B cell (primary cell): ENCODE results near the gene ITPKC. TPM values are rescaled to one million over a fixed set of nuclear protein-coding genes. Genes with fewer than 3 reads are reported as not detected.
A peak's percentile ranks its signal among the peaks of the same experiment; 100 is the strongest.

Source experiments
- ATAC-seq: fragments of 200-7000 bp; cut with Tn5 transposase; one replicate; pipeline ENCODE4 v1.10.0; 2021; ENCODE audit warnings: low read depth, mild to moderate bottlenecking, moderate number of reproducible peaks, moderate library complexity
- CTCF ChIA-PET: fragments of 350-600 bp; sonication (Branson Sonifier 250); formaldehyde crosslinking; loops from one replicate; lab custom pipeline; 2021; ENCODE audit warnings: antibody characterized with exemption, inconsistent platforms; lab: Charles Lee
- POLR2A ChIA-PET: fragments of 350-600 bp; sonication (Branson Sonifier 250); formaldehyde crosslinking; loops from one replicate; lab custom pipeline; 2021; ENCODE audit warnings: antibody characterized with exemption; lab: Charles Lee
- DNase-seq: peaks from one replicate; pipeline ENCODE4 v3.0.0; 2013
- H2AFZ ChIP-seq: 2 replicates; pipeline ENCODE4 v1.6.1; 2012; ENCODE audit warnings: mild to moderate bottlenecking, low read depth, low read length; ENCODE audit not compliant: insufficient read depth, poor library complexity, severe bottlenecking
- H3K27ac ChIP-seq, 2 donors: 1 replicate in 1 of 2; 2 replicates in 1 of 2; pipeline ENCODE4 v1.5.1; 2012 to 2013; ENCODE audit warnings: low read length in 2 of 2, mild to moderate bottlenecking in 2 of 2, moderate library complexity in 1 of 2
- H3K27me3 ChIP-seq, 4 experiments: fragments of 200-600 bp in 1 of 4; sonication (generic) in 1 of 4; replicated peaks in 1 of 4; 1 replicate in 2 of 4; 2 replicates in 2 of 4; pipeline versions ENCODE4 v1.6.1 to v1.7.0; 2013 to 2016; ENCODE audit warnings: low read length in 3 of 4, mild to moderate bottlenecking in 2 of 4, mixed read lengths in 1 of 4, moderate library complexity in 1 of 4; ENCODE audit not compliant: insufficient read depth in 4 of 4, control insufficient read depth in 3 of 4; ENCODE audit errors: control extremely low read depth in 1 of 4
- H3K36me3 ChIP-seq, 2 experiments: replicated peaks in 1 of 2; 1 replicate in 1 of 2; 2 replicates in 1 of 2; pipeline versions ENCODE4 v1.6.1 to v1.7.1; 2013; ENCODE audit warnings: low read length in 1 of 2; ENCODE audit not compliant: insufficient read depth in 2 of 2, control insufficient read depth in 1 of 2; ENCODE audit errors: control extremely low read depth in 1 of 2, extremely low read depth in 1 of 2
- H3K4me1 ChIP-seq, 2 donors: fragments of 200-600 bp in 1 of 2; sonication (generic) in 1 of 2; 1 replicate in 1 of 2; 2 replicates in 1 of 2; pipeline versions ENCODE4 v1.5.1 to v1.6.1; 2013 to 2017; ENCODE audit warnings: low read length in 2 of 2; ENCODE audit not compliant: control insufficient read depth in 2 of 2, insufficient read depth in 2 of 2
- H3K4me2 ChIP-seq: replicated peaks from 2 replicates; pipeline ENCODE3; 2012; ENCODE audit warnings: mild to moderate bottlenecking, low read depth, low read length; ENCODE audit not compliant: poor library complexity, severe bottlenecking
- H3K4me3 ChIP-seq, 5 experiments: fragments of 200-600 bp in 1 of 5; sonication (generic) in 1 of 5; 1 replicate in 3 of 5; 2 replicates in 2 of 5; pipeline versions ENCODE4 v1.5.1 to v1.7.0; 2011 to 2016; ENCODE audit warnings: low read length in 4 of 5, mild to moderate bottlenecking in 4 of 5, low read depth in 2 of 5, control low read depth in 1 of 5, moderate library complexity in 1 of 5; ENCODE audit not compliant: insufficient read depth in 1 of 5; ENCODE audit errors: control extremely low read depth in 1 of 5, extremely low read depth in 1 of 5
- H3K79me2 ChIP-seq: fragments of 200-600 bp; sonication (generic); one replicate; pipeline ENCODE4 v1.6.0; 2016; ENCODE audit warnings: low read length; ENCODE audit not compliant: control insufficient read depth, insufficient read depth
- H3K9ac ChIP-seq: fragments of 200-600 bp; sonication (generic); 2 replicates; pipeline ENCODE4 v1.6.1; 2017; ENCODE audit warnings: mild to moderate bottlenecking, low read length, moderate library complexity
- H3K9me3 ChIP-seq, 3 donors: one replicate each; pipeline versions ENCODE4 v1.6.1 to v1.7.1; 2013; ENCODE audit warnings: low read length in 2 of 3; ENCODE audit not compliant: control insufficient read depth in 2 of 3, insufficient read depth in 1 of 3; ENCODE audit errors: control extremely low read depth in 1 of 3
- H4K20me1 ChIP-seq: 2 replicates; pipeline ENCODE4 v1.6.0; 2012; ENCODE audit warnings: mild to moderate bottlenecking, low read length; ENCODE audit not compliant: insufficient read depth, control insufficient read depth, poor library complexity, severe bottlenecking
- H3K27ac Mint-ChIP-seq: one replicate; pipeline ENCODE4 v1.8.0; 2021; ENCODE audit warnings: mixed read lengths
- H3K27me3 Mint-ChIP-seq: one replicate; pipeline ENCODE4 v1.8.0; 2021; ENCODE audit warnings: mixed read lengths
- H3K4me1 Mint-ChIP-seq: one replicate; pipeline ENCODE4 v1.8.0; 2021; ENCODE audit warnings: mixed read lengths
- H3K4me3 Mint-ChIP-seq: one replicate; pipeline ENCODE4 v1.8.0; 2021; ENCODE audit warnings: mixed read lengths
- H3K9me3 Mint-ChIP-seq: one replicate; pipeline ENCODE4 v1.8.0; 2022; ENCODE audit warnings: mixed read lengths; ENCODE audit not compliant: insufficient read depth
- EZH2 ChIP-seq: IDR thresholded peaks from 2 replicates; pipeline ENCODE4 v1.6.1; 2012; ENCODE audit warnings: borderline replicate concordance, low read depth, mild to moderate bottlenecking, moderate library complexity, low read length; ENCODE audit not compliant: insufficient read depth, poor library complexity, severe bottlenecking
- WGBS: methylation state at CpG from one replicate; pipeline ENCODE4 v1.1.5; 2013; ENCODE audit warnings: missing lambda C conversion rate; ENCODE audit not compliant: insufficient coverage; 5-methylcytosine and 5-hydroxymethylcytosine counted together
- intact Hi-C: fragments of 100-400 bp; cut with micrococcal nuclease; formaldehyde crosslinking; loops from one replicate; pipeline ENCODE4 v1.10.0; 2022
- polyA plus RNA-seq: library from polyadenylated mRNA; depleted of rRNA; stranded (reverse); fragments of >200 nt; gene quantifications from 2 replicates; pipeline ENCODE4 v1.2.3, GENCODE V29; 2012
- total RNA-seq, 2 donors: library from RNA; stranded (reverse); fragments of 120-200 nt in 1 of 2; gene quantifications; 1 replicate in 1 of 2; 2 replicates in 1 of 2; pipeline versions ENCODE4 v1.2.3 to v1.2.4, GENCODE V29; 2013 to 2022
- TF ChIP-seq, protein P1 (sequence below): fragments of 200-600 bp; IDR thresholded peaks from one replicate; pipeline ENCODE4 v1.8.0; 2022; ENCODE audit warnings: antibody characterized with exemption, mild to moderate bottlenecking

The ITPKC gene
- total and polyA plus RNA-seq, 2 donors (not counting 1 experiment from before 2014, with no cell fraction given): 8.7 to 16.0 TPM

DNA sequence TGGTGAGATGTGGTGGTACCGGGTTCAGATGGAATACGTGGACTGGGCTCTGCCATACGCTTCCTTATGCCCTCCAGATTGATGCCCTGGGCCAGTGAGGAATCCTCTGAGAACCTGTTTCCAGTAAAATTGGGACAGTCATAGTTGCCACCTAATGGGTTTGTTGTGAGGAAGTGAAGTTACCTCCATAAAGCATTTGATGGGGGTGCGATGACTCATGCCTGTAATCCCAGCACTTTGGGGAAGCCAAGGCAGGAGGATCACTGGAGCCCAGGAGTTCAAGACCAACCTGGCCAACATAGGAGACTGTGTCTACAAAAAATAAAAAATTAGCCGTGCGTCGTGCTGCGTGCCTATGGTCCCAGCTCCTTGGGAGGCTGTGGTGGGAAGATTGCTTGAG, 38.9 kb downstream of the ITPKC start:
- DNase-seq (no peak), ATAC-seq (no peak)
- peak overlapping the region; percentile 41 for H3K4me3 Mint-ChIP-seq
- H4K20me1 ChIP-seq: peaks cover 68% of the 10 kb centered on the region
- peak overlapping the region; percentile 63 for H3K4me2 ChIP-seq
- no peak for TF ChIP-seq EZH2
- TF ChIP-seq, protein P1, sequence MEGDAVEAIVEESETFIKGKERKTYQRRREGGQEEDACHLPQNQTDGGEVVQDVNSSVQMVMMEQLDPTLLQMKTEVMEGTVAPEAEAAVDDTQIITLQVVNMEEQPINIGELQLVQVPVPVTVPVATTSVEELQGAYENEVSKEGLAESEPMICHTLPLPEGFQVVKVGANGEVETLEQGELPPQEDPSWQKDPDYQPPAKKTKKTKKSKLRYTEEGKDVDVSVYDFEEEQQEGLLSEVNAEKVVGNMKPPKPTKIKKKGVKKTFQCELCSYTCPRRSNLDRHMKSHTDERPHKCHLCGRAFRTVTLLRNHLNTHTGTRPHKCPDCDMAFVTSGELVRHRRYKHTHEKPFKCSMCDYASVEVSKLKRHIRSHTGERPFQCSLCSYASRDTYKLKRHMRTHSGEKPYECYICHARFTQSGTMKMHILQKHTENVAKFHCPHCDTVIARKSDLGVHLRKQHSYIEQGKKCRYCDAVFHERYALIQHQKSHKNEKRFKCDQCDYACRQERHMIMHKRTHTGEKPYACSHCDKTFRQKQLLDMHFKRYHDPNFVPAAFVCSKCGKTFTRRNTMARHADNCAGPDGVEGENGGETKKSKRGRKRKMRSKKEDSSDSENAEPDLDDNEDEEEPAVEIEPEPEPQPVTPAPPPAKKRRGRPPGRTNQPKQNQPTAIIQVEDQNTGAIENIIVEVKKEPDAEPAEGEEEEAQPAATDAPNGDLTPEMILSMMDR: no peak
- H3K79me2 ChIP-seq: peaks cover 83% of the 10 kb centered on the region
- H2AFZ ChIP-seq: no peak overlapping the region
- H3K27ac Mint-ChIP-seq: peak overlapping the region; percentile 41
- H3K27me3 ChIP-seq: no peaks in the 10 kb centered on the region
- WGBS: 100% methylated on average over 4 of the region's 8 CpGs
- intact Hi-C loops: no loop called here
- no peak overlapping the region for H3K4me3 ChIP-seq
- CTCF ChIA-PET: interaction anchor here (0.5 to 2.9 kb wide), 5 partner anchors 12 to 61 kb away, joined by 3 to 14 read pairs (median 5); partner anchors contain the start of gene EGLN2
- no peak overlapping the region for H3K27ac ChIP-seq
- no peaks in the 10 kb centered on the region for H3K9me3 Mint-ChIP-seq
- H3K4me1 ChIP-seq: peaks cover 38 to 54% of the 10 kb centered on the region in 2 donors
- peaks cover 45% of the 10 kb centered on the region for H3K4me1 Mint-ChIP-seq
- peaks cover 23 to 57% of the 10 kb centered on the region in 2 experiments for H3K36me3 ChIP-seq
- POLR2A ChIA-PET: interaction anchor here (0.6 to 1.8 kb wide), 2 partner anchors 22 to 34 kb away, joined by 4 to 5 read pairs; partner anchors contain the start of gene RAB4B
- H3K27me3 Mint-ChIP-seq: no peaks in the 10 kb centered on the region
- H3K9ac ChIP-seq: no peak overlapping the region
- no peaks in the 10 kb centered on the region for H3K9me3 ChIP-seq

DNA sequence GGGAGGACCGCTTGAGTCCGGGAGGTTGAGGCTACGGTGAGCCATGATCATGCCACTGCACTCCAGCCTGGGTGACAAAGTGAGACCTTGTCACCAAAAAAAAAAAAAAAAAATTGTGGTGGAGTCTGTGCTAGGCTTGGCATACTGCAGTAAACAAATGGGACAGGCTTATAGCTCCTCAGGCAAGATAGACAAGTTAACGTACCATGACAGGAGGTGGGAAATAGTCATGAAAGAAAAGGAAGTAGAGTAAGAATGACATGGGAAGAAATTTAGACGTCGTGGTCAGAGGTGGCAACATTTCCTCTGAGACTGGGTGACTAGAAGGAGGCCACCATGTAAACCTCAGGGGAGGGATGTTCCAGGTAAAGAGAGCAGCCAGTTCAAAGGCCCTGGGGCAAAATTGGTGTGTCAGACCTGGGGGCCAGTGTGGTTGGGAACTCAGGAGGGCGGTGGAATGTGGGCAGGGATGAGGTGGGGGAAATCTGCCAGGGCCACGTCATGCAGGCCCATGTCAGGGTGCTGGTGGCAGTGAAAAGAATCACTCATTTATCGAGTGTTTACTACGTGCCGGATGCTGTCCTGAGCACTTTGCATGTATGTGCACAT, 39.7 kb downstream of the ITPKC start:
- Mint-ChIP-seq H3K9me3 (no peaks in the 10 kb centered on the region), H3K4me3 (peak overlapping the region; percentile 3), H3K27ac (peak overlapping the region; percentile 70), H3K27me3 (no peaks in the 10 kb centered on the region), H3K4me1 (peaks cover 43% of the 10 kb centered on the region)
- H3K79me2 ChIP-seq: peaks cover 81% of the 10 kb centered on the region
- ChIA-PET POLR2A (interaction anchor here (0.6 to 1.8 kb wide), 2 partner anchors 21 to 35 kb away, joined by 4 to 5 read pairs; partner anchors contain the start of gene RAB4B), CTCF (interaction anchor here (0.5 to 2.9 kb wide), 4 partner anchors 13 to 50 kb away, joined by 3 to 14 read pairs (median 8); partner anchors contain the start of gene EGLN2)
- H4K20me1 ChIP-seq: peaks cover 75% of the 10 kb centered on the region
- H3K4me2 ChIP-seq: peak overlapping the region; percentile 22
- H3K9me3 ChIP-seq: no peaks in the 10 kb centered on the region
- WGBS: 86% methylated on average over 10 of the region's 11 CpGs
- no peaks in the 10 kb centered on the region for H3K27me3 ChIP-seq
- H3K9ac ChIP-seq: no peak overlapping the region
- peaks cover 25 to 65% of the 10 kb centered on the region in 2 experiments for H3K36me3 ChIP-seq
- peak overlapping the region in 1 of 2 donors; percentile 52 for H3K27ac ChIP-seq
- intact Hi-C loops: no loop called here
- no peak overlapping the region for H2AFZ ChIP-seq
- TF ChIP-seq, protein P1: no peak
- TF ChIP-seq EZH2: no peak
- no peak for ATAC-seq
- H3K4me1 ChIP-seq: peaks cover 38 to 51% of the 10 kb centered on the region in 2 donors
- H3K4me3 ChIP-seq: no peak overlapping the region
- DNase-seq: no peak
